ENCODE results near the gene SYT17.

DNA sequence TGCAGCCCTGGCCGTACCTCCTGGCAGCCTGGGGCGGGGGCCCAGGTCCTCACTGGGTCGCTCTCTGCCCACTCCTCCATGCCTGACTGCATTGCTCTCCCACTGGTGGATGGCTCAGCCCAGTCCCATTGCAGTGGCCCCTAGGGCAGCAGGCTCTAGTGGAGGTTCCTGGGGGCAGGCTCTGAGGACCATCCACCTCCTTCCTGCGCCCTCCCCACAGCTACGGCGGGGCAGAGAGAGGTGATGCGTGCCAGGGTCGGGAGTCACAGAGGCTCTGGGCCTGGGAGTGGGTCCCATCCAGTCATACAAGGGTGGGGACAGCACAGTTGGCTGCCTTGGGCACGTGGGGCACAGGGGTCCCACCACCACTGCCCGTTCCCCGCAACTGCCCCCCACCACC, 73.5 kb downstream of the SYT17 start:
- TF ChIP-seq, protein P1, sequence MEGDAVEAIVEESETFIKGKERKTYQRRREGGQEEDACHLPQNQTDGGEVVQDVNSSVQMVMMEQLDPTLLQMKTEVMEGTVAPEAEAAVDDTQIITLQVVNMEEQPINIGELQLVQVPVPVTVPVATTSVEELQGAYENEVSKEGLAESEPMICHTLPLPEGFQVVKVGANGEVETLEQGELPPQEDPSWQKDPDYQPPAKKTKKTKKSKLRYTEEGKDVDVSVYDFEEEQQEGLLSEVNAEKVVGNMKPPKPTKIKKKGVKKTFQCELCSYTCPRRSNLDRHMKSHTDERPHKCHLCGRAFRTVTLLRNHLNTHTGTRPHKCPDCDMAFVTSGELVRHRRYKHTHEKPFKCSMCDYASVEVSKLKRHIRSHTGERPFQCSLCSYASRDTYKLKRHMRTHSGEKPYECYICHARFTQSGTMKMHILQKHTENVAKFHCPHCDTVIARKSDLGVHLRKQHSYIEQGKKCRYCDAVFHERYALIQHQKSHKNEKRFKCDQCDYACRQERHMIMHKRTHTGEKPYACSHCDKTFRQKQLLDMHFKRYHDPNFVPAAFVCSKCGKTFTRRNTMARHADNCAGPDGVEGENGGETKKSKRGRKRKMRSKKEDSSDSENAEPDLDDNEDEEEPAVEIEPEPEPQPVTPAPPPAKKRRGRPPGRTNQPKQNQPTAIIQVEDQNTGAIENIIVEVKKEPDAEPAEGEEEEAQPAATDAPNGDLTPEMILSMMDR (IDR thresholded peaks at IDR 0.05; ENCODE audit: low read depth, low read length): no peak
- TF ChIP-seq POLR2A (IDR thresholded peaks at IDR 0.05; ENCODE audit: extremely low read depth, insufficient read length) (no peak), MYC (IDR thresholded peaks at IDR 0.05; ENCODE audit: low read depth, low read length) (no peak)
- TF ChIP-seq, protein P2, sequence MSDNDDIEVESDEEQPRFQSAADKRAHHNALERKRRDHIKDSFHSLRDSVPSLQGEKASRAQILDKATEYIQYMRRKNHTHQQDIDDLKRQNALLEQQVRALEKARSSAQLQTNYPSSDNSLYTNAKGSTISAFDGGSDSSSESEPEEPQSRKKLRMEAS (IDR thresholded peaks at IDR 0.05; ENCODE audit: low read depth, low read length): no peak

Data from NB4 (cell line).